Measurements from ENCODE around the gene JMJD4. TPM values are rescaled to one million over a fixed set of nuclear protein-coding genes. Genes with fewer than 3 reads are reported as not detected.

JMJD4 gene
- polyA plus RNA-seq, 3 donors = 7.9 to 11.2 (median 11.2) TPM

- Histone ChIP-seq H3K9ac (ENCODE audit: insufficient read depth, low read length, poor library complexity, severe bottlenecking) (no peak overlapping the region), H3K27me3 (ENCODE audit: control insufficient read depth in 2 of 2, insufficient read depth in 2 of 2, low read length in 2 of 2) (no peaks in the 10 kb centered on the region), H3K4me1 (ENCODE audit: control insufficient read depth in 1 of 2, insufficient read depth in 2 of 2, low read length in 2 of 2) (no peaks in the 10 kb centered on the region), H4K20me1 (ENCODE audit: insufficient read depth, low read length) (peaks cover 15% of the 10 kb centered on the region), H3K4me2 (replicated peaks; ENCODE audit: extremely low read depth, low read length, poor library complexity, severe bottlenecking) (no peak overlapping the region), H3K4me3 (replicated peaks in 1 of 3; ENCODE audit: low read depth in 2 of 3, low read length in 3 of 3) (no peak overlapping the region), H3K36me3 (replicated peaks in 1 of 2; ENCODE audit: control insufficient read depth in 1 of 2, insufficient read depth in 2 of 2, low read length in 2 of 2) (peaks cover 7 to 28% of the 10 kb centered on the region in 2 donors), H3K79me2 (ENCODE audit: insufficient read depth, low read length) (peaks cover 16% of the 10 kb centered on the region), H2AFZ (ENCODE audit: insufficient read depth, low read depth, low read length, poor library complexity, severe bottlenecking) (no peak overlapping the region), H3K9me3 (replicated peaks in 1 of 2; ENCODE audit: control insufficient read depth in 1 of 2, insufficient read depth in 1 of 2, low read length in 2 of 2) (no peaks in the 10 kb centered on the region), H3K27ac (ENCODE audit: low read depth in 1 of 2, low read length in 2 of 2) (no peak overlapping the region)
- DNase-seq = no peak
- WGBS (ENCODE audit: insufficient coverage) = 70% methylated on average over 8 of the region's 8 CpGs
- H3K4me1 Mint-ChIP-seq = peaks cover 5% of the 10 kb centered on the region
- H3K36me3 Mint-ChIP-seq = peaks cover 17 to 21% of the 10 kb centered on the region in 2 donors
- H3K27ac Mint-ChIP-seq = no peak overlapping the region
- no peak for TF ChIP-seq CTCF (IDR thresholded peaks at IDR 0.05)
- H3K4me3 Mint-ChIP-seq = no peak overlapping the region
- H3K9me3 Mint-ChIP-seq = no peaks in the 10 kb centered on the region
- peaks cover 0 to 1% (median 0%) of the 10 kb centered on the region in 3 donors for H3K27me3 Mint-ChIP-seq (ENCODE audit: low read depth in 3 of 3)
- intact Hi-C loops (cut with micrococcal nuclease) = no loop called here
These were observed 9.6 kb upstream of the JMJD4 start for GRCh38 chr1:227744668-227745067.

GRCh38 chr1:227742738-227743715 is 7.9 kb upstream of the JMJD4 start:
- H4K20me1 ChIP-seq (ENCODE audit: insufficient read depth, low read length) = peaks cover 11% of the 10 kb centered on the region
- H3K4me3 ChIP-seq (replicated peaks in 1 of 3; ENCODE audit: low read depth in 2 of 3, low read length in 3 of 3) = no peak overlapping the region
- H3K36me3 ChIP-seq (replicated peaks in 1 of 2; ENCODE audit: control insufficient read depth in 1 of 2, insufficient read depth in 2 of 2, low read length in 2 of 2) = peaks cover 1 to 12% of the 10 kb centered on the region in 2 donors
- H3K4me1 ChIP-seq (ENCODE audit: control insufficient read depth in 1 of 2, insufficient read depth in 2 of 2, low read length in 2 of 2) = no peaks in the 10 kb centered on the region
- H3K27ac ChIP-seq (ENCODE audit: low read depth in 1 of 2, low read length in 2 of 2) = no peak overlapping the region
- Mint-ChIP-seq H3K36me3 (peaks cover 7 to 9% of the 10 kb centered on the region in 2 donors), H3K4me3 (no peak overlapping the region), H3K27ac (no peak overlapping the region), H3K27me3 (ENCODE audit: low read depth in 3 of 3) (peaks cover 0 to 1% (median 0%) of the 10 kb centered on the region in 3 donors), H3K4me1 (peaks cover 4% of the 10 kb centered on the region), H3K9me3 (no peaks in the 10 kb centered on the region)
- no peak for TF ChIP-seq CTCF (IDR thresholded peaks at IDR 0.05)
- H2AFZ ChIP-seq (ENCODE audit: insufficient read depth, low read depth, low read length, poor library complexity, severe bottlenecking) = no peak overlapping the region
- peaks cover 16% of the 10 kb centered on the region for H3K79me2 ChIP-seq (ENCODE audit: insufficient read depth, low read length)
- 97% methylated on average over 18 of the region's 18 CpGs for WGBS (ENCODE audit: insufficient coverage)
- intact Hi-C loops (cut with micrococcal nuclease) = no loop called here
- no peaks in the 10 kb centered on the region for H3K27me3 ChIP-seq (ENCODE audit: control insufficient read depth in 2 of 2, insufficient read depth in 2 of 2, low read length in 2 of 2)
- H3K9ac ChIP-seq (ENCODE audit: insufficient read depth, low read length, poor library complexity, severe bottlenecking) = peak overlapping the region; percentile 4
- H3K4me2 ChIP-seq (replicated peaks; ENCODE audit: extremely low read depth, low read length, poor library complexity, severe bottlenecking) = no peak overlapping the region
- no peak for DNase-seq
- no peaks in the 10 kb centered on the region for H3K9me3 ChIP-seq (replicated peaks in 1 of 2; ENCODE audit: control insufficient read depth in 1 of 2, insufficient read depth in 1 of 2, low read length in 2 of 2)

All from CD14-positive monocyte (primary cell).